Gastrocnemius medialis (tissue), 4 donors: ENCODE results near the gene KLHL30. TPM values are rescaled to one million over a fixed set of nuclear protein-coding genes. Genes with fewer than 3 reads are reported as not detected.

Experiments used
- ATAC-seq, 2 donors: fragments of 150-250 bp; one replicate each; pipeline ENCODE4 v1.9.1; 2016
- DNase-seq, 2 donors: peaks; one replicate each; pipeline ENCODE4 v3.0.0-alpha.2; 2019
- H3K27ac ChIP-seq, 4 donors: fragments of 200-600 bp; sonication (generic); 1 replicate in 1 of 4; 2 replicates in 3 of 4; pipeline ENCODE4 v1.5.1; 2016 to 2018; ENCODE audit warnings: mild to moderate bottlenecking in 2 of 4, moderate library complexity in 1 of 4
- H3K27me3 ChIP-seq, 3 donors: fragments of 200-600 bp; sonication (generic) in 2 of 3; 1 replicate in 1 of 3; 2 replicates in 2 of 3; pipeline versions ENCODE4 v1.5.1 to v1.6.0; 2016 to 2019; ENCODE audit warnings: mild to moderate bottlenecking in 1 of 3, moderate library complexity in 1 of 3
- H3K36me3 ChIP-seq, 2 donors: fragments of 200-600 bp; sonication (generic) in 1 of 2; one replicate each; pipeline ENCODE4 v1.5.1; 2017 to 2018
- H3K4me1 ChIP-seq, 2 donors: fragments of 200-600 bp; sonication (generic) in 1 of 2; one replicate each; pipeline ENCODE4 v1.5.1; 2016 to 2017; ENCODE audit warnings: mild to moderate bottlenecking in 2 of 2
- H3K4me3 ChIP-seq, 4 donors: fragments of 200-600 bp; sonication (generic) in 3 of 4; 1 replicate in 1 of 4; 2 replicates in 3 of 4; pipeline ENCODE4 v1.5.1; 2016 to 2019; ENCODE audit warnings: mild to moderate bottlenecking in 2 of 4
- H3K9me3 ChIP-seq, 3 donors: fragments of 200-600 bp; sonication (generic) in 2 of 3; 1 replicate in 1 of 3; 2 replicates in 2 of 3; pipeline ENCODE4 v1.5.1; 2016 to 2019
- CTCF ChIP-seq, 5 experiments: fragments of 450-650 bp in 3 of 5; fragments of 200-600 bp in 2 of 5; sonication (generic) in 2 of 5; IDR thresholded peaks in 4 of 5; conservative IDR thresholded peaks in 1 of 5; 1 replicate in 4 of 5; 2 replicates in 1 of 5; pipeline ENCODE4 v1.5.1; 2016 to 2019; ENCODE audit warnings: antibody characterized with exemption in 5 of 5, mild to moderate bottlenecking in 3 of 5, moderate library complexity in 3 of 5
- POLR2A ChIP-seq, 2 donors: fragments of 450-650 bp; IDR thresholded peaks; one replicate each; pipeline ENCODE4 v1.6.1; 2017; ENCODE audit warnings: antibody characterized with exemption in 2 of 2, mild to moderate bottlenecking in 2 of 2, moderate library complexity in 2 of 2
- in situ Hi-C, 4 donors: fragments of 200-750 bp; cut with MboI; loops; one replicate each; pipeline versions ENCODE4 v1.15.0 to v1.8.0; 2017; ENCODE audit warnings: low sequenced_read_pairs in 4 of 4
- intact Hi-C: fragments of 100-400 bp; cut with DNase I; formaldehyde crosslinking; loops from one replicate; pipeline ENCODE4 v1.15.1; 2023; ENCODE audit warnings: low total_unique reads
- total RNA-seq, 4 donors: library from RNA; depleted of rRNA; stranded (reverse); fragments of >200 nt; gene quantifications; one replicate each; pipeline versions ENCODE4 v1.1.0 to v1.2.3, GENCODE V29; 2016

Gene KLHL30
- total RNA-seq, 4 donors from 2014 or later: 37.9 to 224 (median 142) TPM

- no peak for ATAC-seq
- no peak for DNase-seq
- intact Hi-C loops: no loop called here
- peaks cover 8 to 16% (median 14%) of the 10 kb centered on the region in 3 donors for H3K27me3 ChIP-seq
- in situ Hi-C loops: no loop called here
- H3K36me3 ChIP-seq: no peaks in the 10 kb centered on the region
- H3K4me1 ChIP-seq: peaks cover 11 to 21% of the 10 kb centered on the region in 2 donors
- no peaks in the 10 kb centered on the region for H3K9me3 ChIP-seq
- TF ChIP-seq POLR2A (IDR thresholded peaks at IDR 0.05): no peak
- TF ChIP-seq CTCF (IDR thresholded peaks at IDR 0.05 in 4 of 5, conservative IDR thresholded peaks at IDR 0.05 in 1 of 5): no peak
- H3K27ac ChIP-seq: no peak overlapping the region
- no peak overlapping the region for H3K4me3 ChIP-seq
Observed at GRCh38 chr2:238161291-238162051, 23.0 kb downstream of the KLHL30 start.

GRCh38 chr2:238162251-238162845 lies 23.9 kb downstream of the KLHL30 start:
- no peaks in the 10 kb centered on the region for H3K9me3 ChIP-seq
- peaks cover 11 to 27% of the 10 kb centered on the region in 2 donors for H3K4me1 ChIP-seq
- in situ Hi-C loops: no loop called here
- no peak overlapping the region for H3K27ac ChIP-seq
- H3K36me3 ChIP-seq: no peaks in the 10 kb centered on the region
- intact Hi-C loops: no loop called here
- no peak for DNase-seq
- H3K4me3 ChIP-seq: no peak overlapping the region
- no peak for TF ChIP-seq CTCF (IDR thresholded peaks at IDR 0.05 in 4 of 5, conservative IDR thresholded peaks at IDR 0.05 in 1 of 5)
- TF ChIP-seq POLR2A (IDR thresholded peaks at IDR 0.05): no peak
- no peak for ATAC-seq
- H3K27me3 ChIP-seq: peaks cover 8 to 16% (median 14%) of the 10 kb centered on the region in 3 donors

- Histone ChIP-seq H3K27ac (no peak overlapping the region), H3K36me3 (peaks cover 0 to 6% of the 10 kb centered on the region in 2 donors), H3K9me3 (no peaks in the 10 kb centered on the region), H3K4me3 (no peak overlapping the region), H3K4me1 (peaks cover 11 to 27% of the 10 kb centered on the region in 2 donors), H3K27me3 (peaks cover 8 to 14% (median 13%) of the 10 kb centered on the region in 3 donors)
- TF ChIP-seq CTCF (IDR thresholded peaks at IDR 0.05 in 4 of 5, conservative IDR thresholded peaks at IDR 0.05 in 1 of 5) (no peak), POLR2A (IDR thresholded peaks at IDR 0.05) (no peak)
- ATAC-seq: no peak
- in situ Hi-C loops (no loop called here), intact Hi-C loops (no loop called here)
- peak in 1 of 2 donors; percentile 17 for DNase-seq
Observed at GRCh38 chr2:238162846-238163441, 24.5 kb downstream of the KLHL30 start.

- Histone ChIP-seq H3K4me3 (no peak overlapping the region), H3K4me1 (peaks cover 11 to 21% of the 10 kb centered on the region in 2 donors), H3K36me3 (peaks cover 0 to 8% of the 10 kb centered on the region in 2 donors), H3K9me3 (no peaks in the 10 kb centered on the region), H3K27ac (no peak overlapping the region), H3K27me3 (peaks cover 8 to 14% (median 9%) of the 10 kb centered on the region in 3 donors)
- DNase-seq: no peak
- no peak for ATAC-seq
- TF ChIP-seq POLR2A (IDR thresholded peaks at IDR 0.05) (no peak), CTCF (IDR thresholded peaks at IDR 0.05 in 4 of 5, conservative IDR thresholded peaks at IDR 0.05 in 1 of 5) (no peak)
- intact Hi-C loops (no loop called here), in situ Hi-C loops (no loop called here)
Observed at GRCh38 chr2:238163481-238164198, 25.2 kb downstream of the KLHL30 start.
